Left renal pelvis (tissue), 4 donors: ENCODE measurements around the gene NOC2L. TPM values are rescaled to one million over a fixed set of nuclear protein-coding genes. Genes with fewer than 3 reads are reported as not detected.

ENCODE experiments used
- DNase-seq, 4 donors: peaks; one replicate each; pipeline ENCODE4 v3.0.0-alpha.2; 2013; ENCODE audit warnings: low read depth in 4 of 4, low spot score in 3 of 4
- polyA plus RNA-seq, 4 donors: library from polyadenylated mRNA; unstranded; fragments of 120-200 nt; gene quantifications; one replicate each; pipeline ENCODE4 v1.2.1, GENCODE V29; 2013; ENCODE audit not compliant: insufficient read length in 4 of 4

NOC2L gene
- polyA plus RNA-seq, 4 donors: 37.7 to 67.3 (median 56.9) TPM

GRCh38 chr1:920521-920920, 38.5 kb downstream of the NOC2L start:
- no peak for DNase-seq

GRCh38 chr1:920010-920409, 39.0 kb downstream of the NOC2L start:
- DNase-seq: no peak

GRCh38 chr1:919271-919872, 39.7 kb downstream of the NOC2L start:
- no peak for DNase-seq

- no peak for DNase-seq
Measured at GRCh38 chr1:918843-919242, 40.2 kb downstream of the NOC2L start.

GRCh38 chr1:918353-918752, 40.7 kb downstream of the NOC2L start:
- no peak for DNase-seq

- no peak for DNase-seq
Measured at GRCh38 chr1:917466-918091, 41.5 kb downstream of the NOC2L start.

- DNase-seq: no peak
Measured at GRCh38 chr1:917076-917459, 42.0 kb downstream of the NOC2L start.

- DNase-seq: no peak
Measured at GRCh38 chr1:916173-917075, 42.6 kb downstream of the NOC2L start.

- DNase-seq: no peak
Measured at GRCh38 chr1:915295-916172, 43.5 kb downstream of the NOC2L start.

GRCh38 chr1:914891-915280, 44.2 kb downstream of the NOC2L start:
- no peak for DNase-seq

- no peak for DNase-seq
Measured at GRCh38 chr1:914131-914890, 44.7 kb downstream of the NOC2L start.

- no peak for DNase-seq
Measured at GRCh38 chr1:913491-914130, 45.4 kb downstream of the NOC2L start.

- no peak for DNase-seq
Measured at GRCh38 chr1:912740-913301, 46.2 kb downstream of the NOC2L start.

GRCh38 chr1:911875-912739, 46.9 kb downstream of the NOC2L start:
- DNase-seq: no peak

GRCh38 chr1:910881-911721, 48.0 kb downstream of the NOC2L start:
- no peak for DNase-seq

GRCh38 chr1:910311-910880, 48.7 kb downstream of the NOC2L start:
- no peak for DNase-seq

- no peak for DNase-seq
Measured at GRCh38 chr1:909861-910310, 49.2 kb downstream of the NOC2L start.
